ENCODE data around the gene VAPB. TPM values are rescaled to one million over a fixed set of nuclear protein-coding genes. Genes with fewer than 3 reads are reported as not detected.

Gene VAPB
- polyA plus RNA-seq, 1 experiment, result 43.8 TPM

GRCh38 chr20:58485393-58485792 lies 96.4 kb downstream of the VAPB start:
- Histone ChIP-seq H3K4me3 (ENCODE audit: low read depth, low read length) (no peak overlapping the region), H3K27ac (ENCODE audit: low read depth, low read length) (no peak overlapping the region), H3K27me3 (ENCODE audit: control insufficient read depth, insufficient read depth, low read length) (no peaks in the 10 kb centered on the region), H3K9me3 (ENCODE audit: control insufficient read depth, insufficient read depth, low read length) (peaks cover 26% of the 10 kb centered on the region)
- ChIA-PET CTCF (no interaction called here), POLR2A (no interaction called here)
- TF ChIP-seq CTCF (IDR thresholded peaks at IDR 0.05; ENCODE audit: low read depth, low read length), result no peak
- no peak for DNase-seq (ENCODE audit: low read depth, low spot score)

- no peak overlapping the region for H3K27ac ChIP-seq (ENCODE audit: low read depth, low read length)
- H3K27me3 ChIP-seq (ENCODE audit: control insufficient read depth, insufficient read depth, low read length), result no peaks in the 10 kb centered on the region
- ChIA-PET CTCF (no interaction called here), POLR2A (interaction anchor here (0.5 kb wide), 1 partner anchor 16 kb away, joined by 5 read pairs; no protein-coding TSS in a partner anchor)
- H3K4me3 ChIP-seq (ENCODE audit: low read depth, low read length), result no peak overlapping the region
- no peak for DNase-seq (ENCODE audit: low read depth, low spot score)
- TF ChIP-seq CTCF (IDR thresholded peaks at IDR 0.05; ENCODE audit: low read depth, low read length), result no peak
- H3K9me3 ChIP-seq (ENCODE audit: control insufficient read depth, insufficient read depth, low read length), result peaks cover 23% of the 10 kb centered on the region
These were observed 97.2 kb downstream of the VAPB start for GRCh38 chr20:58486207-58486606.

- Histone ChIP-seq H3K27ac (ENCODE audit: low read depth, low read length) (no peak overlapping the region), H3K9me3 (ENCODE audit: control insufficient read depth, insufficient read depth, low read length) (peaks cover 3% of the 10 kb centered on the region), H3K4me3 (ENCODE audit: low read depth, low read length) (no peak overlapping the region), H3K27me3 (ENCODE audit: control insufficient read depth, insufficient read depth, low read length) (no peaks in the 10 kb centered on the region)
- no peak for DNase-seq (ENCODE audit: low read depth, low spot score)
- no peak for TF ChIP-seq CTCF (IDR thresholded peaks at IDR 0.05; ENCODE audit: low read depth, low read length)
- POLR2A ChIA-PET, result no interaction called here
- CTCF ChIA-PET, result no interaction called here
These were observed 103.2 kb downstream of the VAPB start for GRCh38 chr20:58492074-58492718.

- no peaks in the 10 kb centered on the region for H3K27me3 ChIP-seq (ENCODE audit: control insufficient read depth, insufficient read depth, low read length)
- ChIA-PET CTCF (no interaction called here), POLR2A (no interaction called here)
- no peak for DNase-seq (ENCODE audit: low read depth, low spot score)
- H3K27ac ChIP-seq (ENCODE audit: low read depth, low read length), result no peak overlapping the region
- H3K4me3 ChIP-seq (ENCODE audit: low read depth, low read length), result no peak overlapping the region
- peaks cover 3% of the 10 kb centered on the region for H3K9me3 ChIP-seq (ENCODE audit: control insufficient read depth, insufficient read depth, low read length)
- TF ChIP-seq CTCF (IDR thresholded peaks at IDR 0.05; ENCODE audit: low read depth, low read length), result no peak
These were observed 103.9 kb downstream of the VAPB start for GRCh38 chr20:58492795-58493524.

GRCh38 chr20:58494923-58495622 lies 106.0 kb downstream of the VAPB start:
- Histone ChIP-seq H3K4me3 (ENCODE audit: low read depth, low read length) (no peak overlapping the region), H3K27me3 (ENCODE audit: control insufficient read depth, insufficient read depth, low read length) (no peaks in the 10 kb centered on the region), H3K27ac (ENCODE audit: low read depth, low read length) (no peak overlapping the region), H3K9me3 (ENCODE audit: control insufficient read depth, insufficient read depth, low read length) (no peaks in the 10 kb centered on the region; the same call in 1 of the 2 replicates)
- POLR2A ChIA-PET, result no interaction called here
- CTCF ChIA-PET, result interaction anchor here (0.6 kb wide), 1 partner anchor 262 kb away, joined by 3 read pairs; no protein-coding TSS in a partner anchor
- TF ChIP-seq CTCF (IDR thresholded peaks at IDR 0.05; ENCODE audit: low read depth, low read length), result no peak
- DNase-seq (ENCODE audit: low read depth, low spot score), result no peak
